HG02571 (cell line): Measurements from ENCODE around the gene MGMT.

Experiments
- ATAC-seq: cut with Tn5 transposase; IDR thresholded peaks from one replicate; pipeline ENCODE4 v1.9.1; 2021; ENCODE audit warnings: mild to moderate bottlenecking, moderate library complexity; ENCODE audit not compliant: unreplicated experiment

The MGMT gene

DNA sequence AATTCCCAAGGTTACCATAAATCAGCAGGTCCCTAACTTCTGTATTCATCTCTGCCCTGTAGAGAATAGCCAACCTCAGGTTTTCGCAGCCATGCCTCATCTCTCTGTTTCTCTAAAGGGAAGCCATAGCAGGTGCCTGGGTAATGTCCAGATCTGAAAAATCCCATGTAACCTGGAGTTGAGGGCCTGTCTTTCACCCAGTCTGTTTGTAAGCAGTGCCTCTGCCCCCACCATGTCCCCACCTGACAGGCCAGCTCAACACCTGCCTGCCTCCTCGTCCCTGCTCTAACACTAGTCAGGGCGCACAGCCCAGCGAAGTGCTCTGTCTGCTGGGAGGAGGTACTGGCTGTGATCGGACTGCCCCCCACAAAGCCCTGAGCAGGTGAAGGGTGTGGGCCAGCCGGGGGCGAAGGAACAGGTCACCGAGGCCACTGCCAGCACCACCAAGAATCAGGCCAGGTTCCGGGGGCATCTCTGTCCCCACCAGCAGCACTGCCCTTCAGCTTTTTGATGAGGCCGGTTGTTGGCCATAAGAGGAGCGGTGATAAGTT, 210.4 kb downstream of the MGMT start:
- ATAC-seq, result no peak

DNA sequence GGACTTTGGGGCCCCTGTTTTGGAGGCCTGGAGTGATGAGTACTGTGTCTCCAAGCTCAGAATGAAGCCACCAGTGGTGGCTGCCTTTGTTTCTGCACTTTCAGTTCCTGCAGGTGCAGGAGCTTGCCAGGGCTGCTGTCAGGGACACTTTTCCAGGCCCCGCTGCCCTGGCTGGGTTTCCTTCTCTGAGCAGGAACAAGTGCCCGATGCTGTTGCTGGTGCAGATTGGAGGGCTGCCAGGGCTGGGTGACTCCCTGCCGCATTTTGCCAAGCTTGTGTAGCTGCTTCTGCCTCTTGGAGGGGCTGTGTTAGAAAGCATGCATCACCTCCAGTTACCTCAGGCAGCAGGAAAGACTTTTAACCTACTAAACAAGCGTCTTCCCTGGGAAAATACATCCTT, 211.1 kb downstream of the MGMT start:
- ATAC-seq, result no peak

DNA sequence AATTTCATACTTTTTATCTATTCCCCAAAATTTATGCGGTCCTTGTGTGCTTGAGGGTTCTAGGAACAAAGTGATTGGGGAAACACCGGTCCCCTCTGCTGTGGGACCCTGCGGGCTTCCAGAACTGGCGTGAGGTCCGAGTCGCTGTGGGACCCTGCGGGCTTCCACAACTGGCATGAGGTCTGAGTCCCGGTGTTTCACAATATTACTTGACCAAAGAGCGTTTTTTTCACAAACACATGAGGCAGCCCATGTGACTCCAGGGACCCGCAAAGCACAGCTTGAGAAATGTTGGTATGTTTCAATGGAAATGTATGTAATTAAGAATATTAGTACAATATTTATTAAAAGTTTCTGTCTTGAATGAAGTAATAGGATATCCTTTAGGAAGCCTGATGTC, 212.2 kb downstream of the MGMT start:
- no peak for ATAC-seq

DNA sequence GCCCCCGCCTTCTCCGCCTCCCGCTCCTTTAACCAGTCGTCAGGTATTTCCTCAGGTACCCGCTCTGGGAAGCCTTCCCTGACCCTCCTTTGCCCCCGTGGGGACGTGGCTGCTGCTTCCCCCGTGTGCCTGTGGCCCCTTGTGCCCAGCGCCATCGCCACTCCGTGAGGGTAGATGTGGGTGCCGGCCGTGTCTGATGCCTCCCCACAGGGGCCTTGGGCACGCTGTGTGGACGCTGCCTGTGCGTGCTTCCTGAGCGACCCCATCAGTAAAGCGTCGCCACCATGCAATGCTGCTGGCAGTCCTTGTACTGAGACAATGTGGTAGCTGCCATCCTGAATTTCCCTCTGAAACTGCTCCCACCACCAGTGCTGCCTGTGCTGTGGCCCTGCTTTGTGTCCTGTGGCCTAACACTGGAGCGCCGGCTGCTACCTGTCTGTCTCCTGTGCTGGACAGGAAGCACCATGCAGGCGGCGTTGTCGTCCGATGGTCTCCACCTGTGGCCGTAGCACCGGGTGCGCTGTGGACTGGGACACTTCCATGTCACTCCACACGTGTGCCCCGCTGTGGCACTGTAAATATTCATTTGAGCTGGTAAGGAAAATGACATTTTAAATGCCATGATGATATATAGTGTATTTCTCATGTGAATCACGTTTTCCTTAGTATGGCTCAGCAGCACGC, 213.8 kb downstream of the MGMT start:
- no peak for ATAC-seq

DNA sequence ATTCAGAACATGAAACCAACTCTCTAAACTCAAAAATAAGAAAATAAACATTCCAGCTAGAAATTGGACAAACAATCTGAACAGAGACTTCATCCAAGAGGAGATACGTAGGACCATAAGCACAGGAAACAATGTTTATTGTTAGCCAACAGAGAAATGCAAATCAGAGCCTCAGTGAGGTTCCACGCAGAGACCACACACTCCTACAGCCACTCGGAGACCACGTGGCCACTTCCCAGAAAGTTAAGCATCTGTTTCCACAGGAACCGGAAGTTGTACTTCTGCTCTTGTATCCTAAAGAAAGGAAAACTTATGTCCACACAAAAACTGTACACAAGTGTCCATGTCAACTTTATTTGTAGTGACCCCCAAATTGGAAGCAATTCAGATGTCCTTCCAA, 214.8 kb downstream of the MGMT start:
- no peak for ATAC-seq

DNA sequence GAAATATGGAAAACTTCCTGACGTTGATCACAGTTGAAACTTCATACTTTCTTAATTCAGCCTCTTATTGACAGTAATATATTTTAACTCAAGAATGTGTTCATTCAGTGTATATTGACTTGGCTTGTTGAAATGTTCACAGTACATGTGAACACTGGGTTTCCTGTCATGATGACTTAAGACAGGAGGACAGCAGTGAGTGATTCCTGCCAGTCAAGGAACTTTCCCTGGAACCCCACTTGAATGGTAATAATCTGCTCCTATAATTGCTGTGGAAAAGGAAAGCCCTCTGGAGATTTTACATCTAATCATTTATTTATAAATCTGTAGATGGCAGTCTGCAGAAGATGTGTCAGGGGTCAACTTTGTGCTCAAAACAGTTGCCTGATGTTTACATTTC, 216.5 kb downstream of the MGMT start:
- no peak for ATAC-seq

DNA sequence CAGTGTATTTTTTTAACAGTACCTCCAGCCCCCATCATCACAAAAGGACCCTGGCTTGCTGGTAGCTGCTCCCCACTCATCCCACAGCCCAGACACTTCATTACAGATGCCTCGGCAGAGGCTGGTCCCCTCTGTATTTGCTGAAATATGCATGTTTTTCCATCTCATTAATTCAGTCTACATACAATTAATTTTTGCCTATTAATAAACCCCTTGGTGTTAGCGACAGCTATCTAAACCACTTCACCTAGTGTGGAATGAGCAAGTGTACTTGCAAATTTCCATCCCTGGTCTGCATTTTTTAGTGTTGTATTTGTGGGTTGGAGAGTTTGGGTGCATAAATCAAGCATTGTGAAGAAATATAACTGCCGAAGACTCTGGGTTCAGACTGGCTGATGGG, 216.9 kb downstream of the MGMT start:
- ATAC-seq, result no peak

DNA sequence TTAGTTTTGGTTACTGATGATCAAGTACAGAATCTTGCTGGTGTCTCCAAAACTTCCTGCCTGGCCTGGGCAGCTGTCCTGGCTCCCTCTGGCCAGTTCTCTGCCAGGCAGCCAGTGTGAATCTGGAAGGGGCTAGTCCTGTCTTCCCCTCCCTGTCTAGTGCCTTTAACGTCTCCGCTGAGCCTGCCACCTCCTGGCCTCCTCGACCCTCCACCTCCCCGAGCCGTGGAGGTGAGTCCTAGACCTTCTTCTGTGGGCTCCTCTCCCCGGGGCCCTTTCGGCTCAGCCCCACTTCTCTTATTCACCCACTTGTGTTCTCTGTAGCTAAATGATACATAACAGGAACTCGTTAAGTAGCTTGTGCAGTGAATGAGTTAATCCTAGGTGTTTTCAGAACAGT, 218.2 kb downstream of the MGMT start:
- no peak for ATAC-seq

DNA sequence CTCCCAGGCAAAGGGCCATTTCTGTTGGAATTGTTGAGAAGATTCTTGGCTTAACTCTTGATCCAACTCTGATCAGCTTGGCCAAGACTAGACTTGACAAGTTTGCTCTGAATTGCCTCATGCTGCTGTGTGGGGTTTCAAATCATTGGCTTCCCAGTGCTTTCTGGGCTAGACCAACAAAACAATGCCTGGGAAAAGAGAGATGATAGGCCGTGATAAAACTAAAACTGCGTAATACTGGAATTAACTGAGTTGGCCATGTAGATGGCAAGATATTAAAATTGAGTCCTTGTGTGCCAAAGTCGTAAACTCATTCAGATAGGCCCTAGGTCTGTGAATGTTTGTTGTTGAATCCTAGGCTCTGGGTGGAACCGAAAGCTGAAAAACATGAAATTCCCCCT, 222.6 kb downstream of the MGMT start:
- ATAC-seq, result no peak

DNA sequence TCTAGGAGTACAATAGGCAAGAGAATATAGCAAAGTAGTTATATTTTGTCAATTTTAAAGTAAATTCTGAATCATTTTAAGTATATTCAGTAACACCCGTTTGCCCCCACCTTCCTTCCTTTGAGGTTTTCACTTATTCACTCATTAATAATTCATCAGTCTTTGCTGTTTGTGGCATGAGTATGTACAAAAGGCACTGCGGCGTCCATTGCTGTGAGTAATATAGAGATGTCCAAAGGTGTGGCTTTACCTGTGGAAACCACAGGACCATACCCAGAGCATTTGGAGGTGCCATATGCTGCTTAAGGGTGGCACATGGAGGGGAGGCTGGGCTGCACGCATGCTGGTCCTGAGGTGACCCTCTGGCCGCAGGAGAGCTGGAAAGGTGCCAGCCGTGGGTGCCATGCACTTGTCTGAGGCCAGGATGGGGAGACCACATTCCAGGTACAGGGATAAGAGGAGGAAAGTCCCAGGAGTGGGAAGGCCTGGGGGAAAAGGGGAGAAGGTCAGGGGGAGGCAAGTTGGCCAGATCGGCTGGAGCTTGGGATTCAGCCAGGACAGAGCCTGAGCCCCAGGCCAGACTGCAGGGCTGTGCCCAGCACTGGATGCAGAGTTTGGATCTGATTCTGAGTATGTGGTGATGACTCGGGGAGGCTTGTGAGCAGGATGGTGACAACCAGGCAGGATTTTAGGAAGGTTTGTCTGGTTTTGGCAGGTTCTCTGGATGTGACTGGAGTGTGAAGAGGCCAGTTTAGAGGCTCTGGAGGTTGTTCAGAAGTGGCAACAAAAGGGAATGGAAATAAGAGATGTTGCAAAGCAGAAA, 223.4 kb downstream of the MGMT start:
- no peak for ATAC-seq

DNA sequence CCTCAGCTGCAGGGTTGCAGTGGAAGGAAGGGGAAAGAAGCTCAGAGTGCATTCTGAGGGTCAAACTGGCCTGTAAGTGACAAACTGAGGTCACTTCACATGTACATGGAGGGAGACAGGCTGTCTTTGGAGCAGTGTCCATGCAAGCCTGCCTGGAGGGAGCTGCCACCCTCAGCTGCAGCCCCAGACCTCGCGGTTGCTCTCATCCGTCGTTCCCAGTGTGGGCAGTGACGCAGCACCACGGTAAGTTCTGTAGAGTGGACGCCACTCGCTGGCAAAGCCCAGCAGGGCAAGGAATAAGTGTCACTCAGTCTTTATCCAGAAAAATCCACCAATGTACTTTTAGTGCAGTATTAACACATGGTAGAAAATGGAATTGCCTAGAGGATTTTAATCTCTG, 225.7 kb downstream of the MGMT start:
- no peak for ATAC-seq

DNA sequence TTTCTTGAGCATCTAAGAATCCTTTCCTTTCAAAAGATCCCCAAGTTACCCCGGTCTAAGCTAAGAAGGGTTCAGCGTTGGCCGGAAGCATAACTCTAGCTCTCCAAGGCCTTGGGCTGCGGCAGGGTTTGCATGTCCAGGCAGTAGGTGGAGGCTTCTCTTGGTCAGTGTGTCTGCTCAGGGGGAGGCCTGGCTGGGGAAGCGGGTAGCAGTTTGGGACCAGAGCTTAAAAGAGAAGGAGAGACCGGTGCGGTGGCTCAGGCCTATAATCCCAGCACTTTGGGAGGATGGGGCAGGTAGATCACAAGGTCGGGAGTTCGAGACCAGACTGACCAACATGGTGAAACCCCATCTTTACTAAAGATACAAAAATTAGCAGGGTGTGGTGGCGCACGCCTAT, 226.3 kb downstream of the MGMT start:
- ATAC-seq, result no peak

DNA sequence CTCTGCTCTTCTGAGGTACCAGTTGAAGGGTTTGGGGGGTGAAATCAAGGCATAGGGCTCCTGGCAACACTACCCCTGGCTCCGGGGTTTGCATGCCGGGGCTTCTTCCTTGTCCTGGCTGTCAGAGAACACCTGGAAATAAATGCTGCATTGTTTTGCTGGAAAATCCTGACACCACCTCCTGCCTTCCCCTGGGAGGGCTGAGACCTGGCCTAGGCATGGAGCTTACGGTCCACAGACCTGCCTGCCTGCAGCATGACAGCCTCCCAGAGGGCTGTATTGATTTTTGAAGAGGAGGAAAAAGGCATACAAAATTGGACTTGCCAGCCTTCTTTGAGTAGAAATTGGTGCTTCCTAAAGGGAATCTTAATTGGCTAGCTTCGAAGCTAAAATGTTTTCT, 227.1 kb downstream of the MGMT start:
- no peak for ATAC-seq

DNA sequence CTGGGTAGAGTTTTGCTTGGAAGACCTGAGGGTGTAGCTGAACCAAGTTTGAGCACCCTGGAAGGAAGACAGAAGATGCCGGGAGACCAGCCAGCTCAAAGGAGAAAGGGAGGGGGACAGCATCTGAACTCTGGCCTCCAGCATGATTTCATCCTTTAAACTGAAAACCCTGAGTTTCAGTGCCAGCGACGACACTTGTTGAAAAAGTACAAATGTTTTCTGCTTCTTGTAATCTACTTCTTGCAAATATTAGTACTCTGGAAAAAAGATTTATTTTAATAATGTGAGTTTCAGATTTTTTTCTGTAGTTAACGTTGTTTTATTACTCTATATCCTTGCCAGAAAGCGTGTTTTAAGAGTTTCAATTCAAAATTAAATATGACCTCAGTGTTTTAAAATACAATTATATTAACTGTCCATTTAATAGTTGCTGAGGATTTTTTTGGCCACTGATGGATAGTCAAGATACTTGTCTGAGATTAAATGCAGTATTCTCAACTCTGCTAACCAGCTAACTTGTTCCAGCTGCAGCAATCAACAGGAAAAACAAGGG, 227.7 kb downstream of the MGMT start:
- no peak for ATAC-seq

DNA sequence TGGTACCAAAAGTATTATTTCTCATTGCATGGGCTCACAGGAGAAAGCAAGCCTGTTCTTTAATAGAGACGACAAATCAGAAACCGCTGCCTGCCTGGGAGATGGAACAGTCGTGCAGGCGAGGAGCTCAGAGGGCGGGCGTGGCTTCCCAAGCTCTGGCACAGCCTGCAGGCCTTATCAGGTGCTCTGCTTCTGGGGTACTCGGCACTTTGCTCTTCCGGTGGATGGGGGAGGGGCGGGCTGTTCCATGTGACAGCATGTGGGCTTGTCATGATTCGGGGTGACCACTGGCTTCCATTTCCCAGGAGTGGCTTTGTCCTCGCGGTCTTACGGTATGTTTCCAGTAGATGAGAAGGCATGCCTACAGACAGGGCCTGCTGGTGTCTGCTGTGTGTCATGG, 228.6 kb downstream of the MGMT start:
- no peak for ATAC-seq

DNA sequence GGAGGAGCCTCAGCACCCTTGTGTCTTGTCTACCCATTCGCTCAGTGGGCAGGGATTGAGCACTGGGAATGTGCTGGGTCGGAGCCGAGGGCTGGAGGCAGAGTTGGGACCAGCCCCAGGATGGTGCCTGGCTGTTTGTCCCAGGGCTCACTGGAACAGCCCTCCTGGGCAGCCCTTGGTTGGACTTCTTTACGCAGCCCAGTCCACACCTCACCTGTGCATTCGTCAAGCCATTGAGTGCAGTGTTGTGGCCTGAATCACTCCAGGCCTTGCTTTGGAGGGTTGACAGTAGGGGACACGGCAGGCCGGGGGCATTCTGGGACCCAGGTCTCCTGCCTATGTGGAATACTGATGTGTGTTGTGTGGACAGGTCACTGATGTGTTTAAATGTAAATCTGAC, 229.6 kb downstream of the MGMT start:
- no peak for ATAC-seq

DNA sequence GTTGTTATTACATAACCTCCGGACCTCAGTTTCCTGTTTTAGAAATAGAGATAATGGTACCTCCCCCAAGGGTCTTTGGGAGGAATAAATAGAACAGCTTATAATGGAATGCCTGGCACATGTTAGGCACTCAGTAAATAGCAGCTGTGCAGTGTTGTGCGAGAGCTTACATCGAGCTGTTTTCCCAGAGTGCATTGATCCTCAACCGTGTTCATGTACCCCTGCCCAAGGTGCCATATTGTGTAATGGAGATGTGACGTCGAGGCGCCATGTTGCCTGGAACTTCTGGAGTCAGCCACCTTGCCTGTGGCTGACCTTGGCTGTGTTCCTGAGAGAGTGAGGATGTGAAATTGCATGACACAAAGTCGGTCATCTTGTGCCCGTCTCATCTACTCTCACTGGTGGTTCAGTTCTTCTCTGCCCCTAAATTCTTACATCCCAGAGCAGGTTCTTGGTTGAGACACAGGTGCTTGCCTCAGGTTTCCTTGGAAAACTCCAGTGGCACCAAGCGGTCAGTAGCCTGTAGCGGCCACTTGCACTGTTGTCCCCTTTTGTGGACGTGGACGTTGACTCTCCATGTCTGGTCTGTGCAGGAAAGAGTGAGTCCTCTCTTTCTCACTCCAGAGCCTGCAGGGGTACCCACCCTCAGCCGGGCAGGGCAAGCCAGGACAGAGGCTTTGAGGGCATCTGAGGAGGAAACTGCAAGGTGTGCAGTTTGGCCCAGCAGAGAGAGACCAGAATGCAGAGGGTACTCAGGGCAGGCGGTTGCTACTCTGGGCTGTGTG, 230.6 kb downstream of the MGMT start:
- ATAC-seq, result no peak

DNA sequence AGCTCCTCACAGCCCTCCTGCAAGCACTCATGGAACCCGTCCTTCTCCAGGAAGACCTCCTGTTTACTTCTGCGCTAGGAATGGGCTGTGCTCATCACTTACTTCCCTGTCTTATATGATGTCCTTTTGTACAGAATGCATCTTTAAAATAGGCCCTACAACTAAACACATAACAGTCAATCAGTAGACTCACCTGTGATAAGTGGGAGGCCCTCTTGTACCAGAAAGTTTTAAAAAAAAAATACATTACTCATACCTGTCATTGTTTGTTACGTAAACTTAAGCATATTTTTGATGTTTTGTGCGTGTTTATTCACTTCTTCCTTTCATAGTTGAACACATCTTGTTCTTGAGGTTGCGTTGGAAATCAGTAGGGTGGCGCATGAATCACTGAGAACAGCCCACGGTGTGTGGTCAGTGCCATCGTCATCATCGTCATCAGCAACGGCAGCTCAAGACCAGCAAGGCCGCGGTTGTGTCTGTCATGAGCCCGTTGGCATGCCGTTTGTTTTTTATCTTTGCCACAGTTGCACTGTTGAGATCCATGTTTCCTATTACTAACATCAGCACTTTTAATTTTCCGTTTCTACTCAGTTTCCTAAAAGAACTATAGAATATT, 232.8 kb downstream of the MGMT start:
- ATAC-seq, result no peak

DNA sequence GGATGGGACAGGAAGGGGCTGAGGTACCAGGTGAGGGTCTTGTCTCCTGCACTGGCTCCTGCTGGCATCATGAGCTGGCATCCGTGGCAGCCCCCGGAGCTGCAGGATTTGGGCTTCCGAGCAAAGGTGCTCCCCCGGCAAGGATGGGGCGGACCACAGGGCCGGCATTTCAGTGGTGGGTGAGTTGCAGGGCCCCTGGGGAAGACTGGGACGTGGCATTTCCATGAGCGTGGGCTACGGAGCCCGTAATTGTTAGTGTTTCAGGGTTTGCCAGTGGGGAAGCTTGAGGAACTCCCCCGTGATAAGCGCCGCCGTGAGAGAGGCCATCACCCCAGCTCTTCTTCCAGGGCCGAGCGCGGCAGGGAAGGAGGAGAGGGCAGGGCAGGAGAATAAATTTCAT, 235.6 kb downstream of the MGMT start:
- ATAC-seq, result no peak

DNA sequence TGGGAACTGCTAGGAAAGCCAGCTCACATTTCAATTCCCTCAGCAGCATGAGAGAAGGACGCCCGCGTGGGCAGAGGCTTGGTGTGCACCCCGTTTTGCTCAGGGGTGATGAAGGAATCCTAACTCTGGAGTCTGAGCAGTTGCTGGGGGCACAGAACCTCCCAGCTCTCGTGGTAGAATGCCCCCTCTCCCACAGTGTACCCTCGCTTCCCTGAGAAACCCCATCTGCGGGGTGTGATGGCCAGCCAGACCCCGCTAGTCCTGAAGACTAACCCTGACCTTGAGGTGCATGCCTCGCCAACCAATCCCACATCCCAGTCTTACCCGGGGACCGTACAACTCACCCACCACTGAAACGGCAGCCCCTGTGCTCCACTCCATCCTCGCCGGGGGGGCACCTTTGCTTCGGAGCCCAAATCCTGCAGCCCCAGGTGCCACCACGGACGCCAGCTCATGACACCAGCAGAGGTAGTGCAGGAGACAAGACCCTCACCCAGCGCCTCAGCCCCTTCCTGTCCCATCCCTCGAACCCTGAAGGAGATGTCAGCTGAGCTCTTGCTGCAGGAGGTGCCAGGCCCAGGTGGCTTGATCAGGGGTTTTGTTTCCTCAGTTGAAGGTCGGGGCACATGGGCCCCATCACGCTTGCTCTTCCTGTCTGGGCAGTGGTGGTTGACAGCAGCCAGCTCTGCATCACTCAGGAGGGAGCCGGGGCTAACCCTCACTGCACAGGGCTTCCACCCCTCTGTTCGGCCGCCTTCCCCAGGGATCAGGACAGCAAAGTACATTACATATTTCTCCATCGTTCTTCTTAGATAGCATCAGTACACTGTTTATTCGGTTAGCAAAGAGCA, 236.5 kb downstream of the MGMT start:
- ATAC-seq, result no peak
